ENCODE data around the gene CCNE1.

Gene CCNE1

DNA sequence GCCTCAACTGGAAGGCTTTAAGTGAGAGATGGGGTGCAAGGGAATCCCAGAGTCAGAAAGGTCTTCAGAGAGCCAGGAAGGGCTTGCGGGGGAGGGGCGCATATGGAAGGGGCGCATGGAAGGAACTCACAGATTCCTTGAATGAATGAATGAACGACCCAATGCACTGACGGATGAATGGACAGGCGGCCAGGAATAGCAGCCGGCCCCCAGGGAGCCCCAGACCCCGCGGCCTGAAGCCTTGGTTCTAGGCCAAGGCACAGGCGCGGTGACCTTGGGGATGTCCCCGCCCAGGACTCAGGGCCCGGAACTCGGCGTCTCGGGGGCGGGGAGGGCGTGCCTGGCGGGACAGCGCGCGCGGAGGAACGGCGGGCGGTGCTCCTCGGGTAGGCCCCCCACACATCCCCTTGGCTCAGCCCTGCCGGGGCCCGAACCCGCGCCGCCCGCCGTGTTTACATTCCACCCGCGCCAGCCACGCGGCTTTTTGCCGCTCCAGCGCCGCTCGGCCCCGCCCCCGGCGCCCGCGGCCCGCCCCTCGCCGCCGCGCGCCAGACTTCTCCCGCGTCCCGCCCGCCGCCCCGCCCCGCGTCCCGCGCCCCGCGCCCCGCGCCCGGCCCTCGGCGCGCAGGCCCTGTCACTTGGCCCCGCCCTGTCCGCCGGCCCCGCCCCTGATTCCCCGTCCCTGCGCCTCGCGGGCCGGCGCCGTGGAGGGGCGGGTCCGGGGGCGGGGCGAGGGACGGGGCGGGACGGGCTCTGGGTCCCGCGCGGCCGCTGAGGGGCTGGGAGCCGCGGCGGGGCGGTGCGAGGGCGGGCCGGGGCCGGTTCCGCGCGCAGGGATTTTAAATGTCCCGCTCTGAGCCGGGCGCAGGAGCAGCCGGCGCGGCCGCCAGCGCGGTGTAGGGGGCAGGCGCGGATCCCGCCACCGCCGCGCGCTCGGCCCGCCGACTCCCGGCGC, at the start of gene CCNE1:
CCNE1 (plus strand) TSS at position 867 of the 955 bp plus-strand sequence. CDS start 565 bp downstream, outside the sequence.
- peak; percentile 74 for DNase-seq

DNA sequence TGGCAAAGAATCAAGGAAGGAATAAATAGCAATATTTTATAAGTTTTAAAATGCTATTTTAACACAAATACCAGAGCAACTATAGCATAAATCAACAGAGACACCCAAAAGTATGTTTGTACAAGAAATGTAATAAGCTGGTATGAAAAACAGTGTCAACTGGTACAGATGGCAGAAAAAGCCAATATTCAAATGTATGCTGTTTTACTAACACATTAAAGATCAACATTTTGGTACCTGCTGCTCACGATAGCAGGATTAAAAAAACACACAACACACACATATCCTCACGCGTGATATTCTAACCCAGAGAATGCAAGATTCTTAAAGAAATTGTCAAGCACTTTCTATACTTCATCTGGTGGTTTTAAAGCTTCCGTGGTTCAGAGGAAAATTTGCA, 48.6 kb upstream of the CCNE1 start:
- no peak for DNase-seq

- DNase-seq: no peak
Measured at GRCh38 chr19:29764361-29764760, 47.4 kb upstream of the CCNE1 start.

DNA sequence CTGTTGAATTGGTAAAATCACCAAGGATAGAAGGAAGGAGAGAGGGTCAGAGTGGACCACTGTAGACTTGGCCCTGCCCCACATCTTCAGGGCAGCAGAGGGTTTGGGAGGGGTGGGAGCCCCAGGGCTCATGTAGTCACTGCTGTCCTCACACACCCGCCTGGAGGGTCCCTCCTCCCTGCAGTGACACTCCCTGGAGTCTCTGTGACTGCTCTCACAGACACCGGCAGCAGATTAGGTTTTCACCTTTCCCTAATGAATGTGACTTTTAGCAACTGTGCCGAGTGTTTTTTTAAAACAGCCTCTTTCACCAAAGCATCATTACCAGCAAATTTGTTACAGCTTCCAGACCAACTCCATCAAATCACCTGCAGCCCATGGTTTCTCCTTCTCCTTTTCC, 45.7 kb upstream of the CCNE1 start:
- no peak for DNase-seq

DNA sequence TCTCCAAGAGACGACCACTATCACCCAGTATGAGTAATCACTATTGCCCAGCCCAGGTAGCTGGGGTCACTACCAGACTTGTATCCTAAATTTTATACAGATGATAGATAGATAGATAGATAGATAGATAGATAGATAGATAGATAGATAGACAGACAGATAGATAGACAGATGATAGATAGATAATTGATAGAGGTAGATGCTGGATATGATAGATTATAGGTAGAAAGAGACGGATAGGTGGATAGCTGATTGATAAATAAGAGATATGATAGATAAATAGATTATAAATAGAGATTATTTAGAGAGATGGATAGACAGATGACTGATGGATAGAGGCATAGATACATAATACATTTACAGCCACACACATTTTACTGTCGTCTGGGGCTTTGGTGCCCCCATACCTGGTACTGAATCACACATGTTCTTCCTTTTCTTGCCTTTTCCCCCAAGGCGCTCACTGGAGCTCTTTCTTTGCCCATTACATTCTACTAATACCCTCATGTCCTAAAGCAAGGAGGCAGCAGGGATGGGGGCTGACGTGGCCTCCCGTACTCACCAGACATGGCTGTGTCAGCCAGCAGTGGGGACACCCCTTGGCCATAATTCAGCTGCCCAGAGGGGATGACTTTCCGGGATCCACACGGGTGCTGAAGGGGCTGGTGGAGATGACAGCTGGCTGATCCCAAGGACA, 44.6 kb upstream of the CCNE1 start:
- DNase-seq: no peak

GRCh38 chr19:29768166-29768565, 43.6 kb upstream of the CCNE1 start:
- DNase-seq: no peak

GRCh38 chr19:29769997-29770396, 41.8 kb upstream of the CCNE1 start:
- no peak for DNase-seq

DNA sequence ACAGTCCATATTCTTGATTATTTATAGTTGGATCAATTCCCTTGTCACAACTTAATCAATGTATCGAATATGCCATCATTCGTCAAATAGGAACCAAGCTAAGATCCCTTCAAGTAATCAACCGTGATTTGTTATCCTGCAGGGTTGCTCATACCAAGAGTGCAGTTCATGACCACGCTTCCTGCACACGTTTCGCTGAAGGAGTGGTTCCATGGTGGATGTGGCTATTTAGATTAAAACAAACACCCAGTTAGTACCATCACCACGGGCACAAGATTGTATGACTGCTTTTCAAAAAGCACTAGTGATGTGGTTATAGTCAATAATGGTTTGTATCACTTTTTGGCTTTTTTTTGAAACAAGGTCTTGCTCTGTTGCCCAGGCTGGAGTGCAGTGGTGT, 41.1 kb upstream of the CCNE1 start:
- no peak for DNase-seq

- peak; percentile 26 for DNase-seq
Measured at GRCh38 chr19:29771708-29772414, 39.9 kb upstream of the CCNE1 start.

DNA sequence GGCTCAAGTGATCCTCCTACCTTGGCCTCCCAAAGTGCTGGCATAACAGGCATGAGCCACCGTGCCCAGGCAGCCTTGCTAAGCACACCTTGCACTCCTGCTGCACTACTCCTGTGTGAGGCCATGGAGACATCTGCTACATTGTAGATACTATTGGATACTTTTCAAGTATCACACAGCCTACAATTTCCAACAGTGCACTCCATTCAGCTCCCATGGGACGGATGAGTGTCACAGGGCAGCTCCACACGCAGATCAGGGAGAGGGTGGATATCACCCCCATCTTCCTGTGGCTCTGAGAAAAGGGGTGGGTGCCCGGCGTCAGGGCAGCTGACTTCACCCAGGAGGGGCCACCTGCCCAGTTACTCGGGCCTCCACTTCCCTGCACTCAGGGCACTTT, 39.1 kb upstream of the CCNE1 start:
- DNase-seq: peak; percentile 61

DNA sequence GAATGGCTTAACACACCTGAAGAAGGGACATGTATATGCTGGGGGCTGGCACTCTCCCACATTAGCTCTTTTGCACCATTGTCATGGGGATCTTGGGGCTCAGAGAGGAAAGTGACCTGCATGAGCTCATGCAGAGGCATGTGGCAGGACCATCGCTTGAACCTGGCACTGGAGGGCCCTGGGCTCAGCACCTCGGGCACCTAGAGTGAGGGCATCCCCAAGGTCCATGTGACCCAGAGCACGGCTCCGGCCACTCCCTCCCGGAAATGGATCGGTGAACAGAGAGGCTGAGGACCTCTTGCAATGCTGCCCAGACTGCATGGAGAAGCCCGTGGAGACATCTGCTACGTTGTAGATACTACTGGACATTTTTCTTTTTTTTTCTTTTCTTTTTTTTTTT, 38.6 kb upstream of the CCNE1 start:
- DNase-seq: no peak

DNA sequence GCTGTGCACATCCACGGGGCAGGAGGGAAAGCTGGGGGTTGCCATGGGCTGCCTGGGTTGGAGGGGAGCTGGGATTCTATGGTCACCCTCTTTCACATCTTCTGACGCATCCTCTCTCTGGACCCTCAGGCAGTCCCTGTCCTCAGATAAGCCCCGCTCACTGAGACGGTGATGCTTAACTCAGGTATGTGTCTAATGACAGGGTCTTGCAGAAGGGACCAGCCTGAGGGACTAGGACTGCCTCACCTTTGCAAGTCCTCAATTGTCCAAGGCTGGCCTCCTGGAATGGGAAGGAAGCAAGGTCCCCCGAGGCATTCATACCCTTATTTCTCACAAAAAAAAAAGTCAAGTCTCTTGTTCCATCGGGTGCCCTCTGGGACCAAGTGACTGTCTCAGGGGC, 37.7 kb upstream of the CCNE1 start:
- DNase-seq: no peak

- DNase-seq: no peak
Measured at GRCh38 chr19:29777781-29778309, 33.9 kb upstream of the CCNE1 start.

DNA sequence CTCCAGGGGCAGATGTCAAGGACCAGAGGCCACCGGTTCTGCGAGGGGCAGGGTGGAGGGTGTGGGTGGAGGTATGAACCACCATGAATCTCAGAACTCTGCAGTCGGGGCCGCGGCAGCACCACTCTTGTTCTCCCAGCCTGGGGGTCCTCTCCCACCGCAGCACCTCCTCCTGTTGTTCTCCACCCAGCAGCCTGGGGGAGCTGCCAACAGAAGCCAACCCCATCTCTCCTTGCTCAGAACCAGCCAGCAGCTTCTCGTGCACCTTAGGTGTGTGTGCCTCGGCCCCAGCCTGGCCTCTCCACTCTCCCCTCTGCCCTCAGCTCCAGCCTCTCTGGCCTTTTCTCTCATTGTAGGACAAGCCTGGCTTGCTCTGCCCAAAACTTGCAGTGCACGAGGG, 31.9 kb upstream of the CCNE1 start:
- no peak for DNase-seq

GRCh38 chr19:29781386-29782259, 30.2 kb upstream of the CCNE1 start:
- no peak for DNase-seq

- no peak for DNase-seq
Measured at GRCh38 chr19:29782260-29782580, 29.6 kb upstream of the CCNE1 start.

DNA sequence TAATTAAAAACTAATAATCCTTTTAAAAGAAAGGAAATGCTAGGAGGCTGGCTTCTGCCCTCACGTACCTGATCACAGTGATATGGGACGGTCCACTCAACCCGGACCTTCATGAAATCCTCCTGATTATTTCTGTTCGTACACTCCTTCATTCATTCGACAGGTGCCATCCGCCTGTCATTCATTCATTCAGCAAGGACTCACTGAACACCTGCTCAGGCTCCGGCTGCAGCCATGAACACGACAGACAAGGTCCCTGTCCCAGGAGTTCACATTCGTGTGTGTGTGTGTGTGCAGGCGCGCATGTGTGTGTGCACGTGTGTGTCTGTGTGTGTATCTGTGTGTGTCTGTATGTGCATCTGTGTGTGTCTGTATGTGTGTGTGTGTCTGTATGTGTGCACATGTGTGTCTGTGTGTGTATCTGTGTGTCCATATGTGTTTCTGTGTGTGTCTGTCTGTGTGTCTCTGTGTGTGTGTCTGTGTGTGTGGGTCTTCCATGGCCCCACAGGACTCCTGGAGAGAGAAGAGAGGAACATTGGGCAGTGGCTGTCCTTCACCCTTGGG, 28.1 kb upstream of the CCNE1 start:
- no peak for DNase-seq

DNA sequence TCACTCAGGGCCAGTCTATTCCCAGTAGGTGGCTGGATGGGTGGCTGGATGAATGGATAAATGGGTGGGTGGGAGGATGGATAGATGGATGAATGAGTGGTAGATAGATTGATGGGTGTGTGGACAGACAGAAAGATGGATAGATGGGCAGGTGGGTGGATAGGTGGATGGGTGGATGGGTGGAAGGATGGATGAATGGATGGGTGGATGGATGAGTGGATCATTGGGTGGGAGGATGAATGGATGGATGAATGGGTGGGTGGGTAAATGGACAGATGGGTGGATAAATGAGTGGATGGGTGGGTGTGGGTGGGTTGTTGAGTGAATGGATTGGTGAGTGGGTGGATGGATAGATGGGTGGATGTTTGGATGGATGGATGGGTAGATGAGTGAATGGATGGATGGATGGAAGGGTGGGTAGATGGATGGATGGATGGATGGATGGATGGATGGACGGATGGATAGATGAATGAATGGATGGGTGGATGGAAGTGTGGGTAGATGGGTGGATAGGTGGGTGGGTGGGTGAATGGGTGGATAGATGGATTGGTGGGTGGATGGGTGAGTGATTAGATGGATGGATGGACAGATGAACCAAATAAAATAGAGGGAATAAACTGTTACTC, 27.1 kb upstream of the CCNE1 start:
- no peak for DNase-seq

DNA sequence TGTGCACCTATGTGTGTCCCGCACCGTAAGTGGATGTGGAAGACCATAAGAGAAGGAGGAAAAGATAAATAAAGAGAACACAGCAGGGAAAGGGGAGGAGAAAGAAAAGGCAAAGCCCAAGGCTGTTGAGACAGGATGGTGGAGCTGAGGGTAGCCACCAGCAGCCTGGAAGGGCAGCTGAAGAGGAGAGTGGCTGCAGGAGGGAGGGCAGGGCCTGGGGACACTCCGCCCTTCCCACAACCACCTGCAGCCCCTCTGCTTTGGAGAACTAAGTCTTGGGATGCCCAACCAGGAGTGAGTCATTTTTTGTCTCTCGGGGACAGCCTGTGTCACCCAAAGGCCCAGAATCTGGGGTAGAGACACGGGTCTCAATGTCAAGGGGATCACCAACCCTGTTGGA, 26.4 kb upstream of the CCNE1 start:
- no peak for DNase-seq

GRCh38 chr19:29785955-29786589, 25.7 kb upstream of the CCNE1 start:
- peak; percentile 42 for DNase-seq

- peak; percentile 68 for DNase-seq
Measured at GRCh38 chr19:29787281-29787680, 24.5 kb upstream of the CCNE1 start.

All from NCI-H2171 treated with DMSO at 0.1 percent for 48 hours (cell line).